ENCODE results near the gene DTL. TPM values are rescaled to one million over a fixed set of nuclear protein-coding genes. Genes with fewer than 3 reads are reported as not detected.

The DTL gene
- total RNA-seq, 4 donors from 2014 or later = 0.73 to 16.0 TPM; not detected in 2

DNA sequence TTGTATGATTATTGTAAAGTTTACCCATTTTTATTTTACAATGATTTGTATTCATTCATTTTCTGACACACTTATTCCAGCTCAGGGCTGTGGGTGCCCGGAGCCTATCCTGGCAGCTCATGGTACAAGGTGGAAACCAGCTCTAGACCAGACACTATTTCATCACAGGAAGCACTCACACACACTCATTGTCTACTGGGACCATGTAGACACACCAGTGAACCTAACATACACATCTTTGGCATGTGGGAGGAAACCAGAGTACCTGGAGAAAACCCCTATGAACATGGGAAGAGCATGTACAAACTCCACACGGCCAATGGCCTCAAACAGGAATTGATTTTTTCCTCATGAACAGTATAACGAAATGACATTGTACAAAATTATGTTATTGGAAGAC lies 2.4 kb downstream of the DTL start:
- Histone ChIP-seq H3K27ac (no peak overlapping the region), H3K4me1 (peaks cover 4% of the 10 kb centered on the region in 2 donors), H3K4me3 (no peak overlapping the region), H3K36me3 (no peaks in the 10 kb centered on the region), H3K27me3 (peaks cover 0 to 3% of the 10 kb centered on the region in 2 donors), H3K9me3 (no peaks in the 10 kb centered on the region)
- TF ChIP-seq, protein P1, sequence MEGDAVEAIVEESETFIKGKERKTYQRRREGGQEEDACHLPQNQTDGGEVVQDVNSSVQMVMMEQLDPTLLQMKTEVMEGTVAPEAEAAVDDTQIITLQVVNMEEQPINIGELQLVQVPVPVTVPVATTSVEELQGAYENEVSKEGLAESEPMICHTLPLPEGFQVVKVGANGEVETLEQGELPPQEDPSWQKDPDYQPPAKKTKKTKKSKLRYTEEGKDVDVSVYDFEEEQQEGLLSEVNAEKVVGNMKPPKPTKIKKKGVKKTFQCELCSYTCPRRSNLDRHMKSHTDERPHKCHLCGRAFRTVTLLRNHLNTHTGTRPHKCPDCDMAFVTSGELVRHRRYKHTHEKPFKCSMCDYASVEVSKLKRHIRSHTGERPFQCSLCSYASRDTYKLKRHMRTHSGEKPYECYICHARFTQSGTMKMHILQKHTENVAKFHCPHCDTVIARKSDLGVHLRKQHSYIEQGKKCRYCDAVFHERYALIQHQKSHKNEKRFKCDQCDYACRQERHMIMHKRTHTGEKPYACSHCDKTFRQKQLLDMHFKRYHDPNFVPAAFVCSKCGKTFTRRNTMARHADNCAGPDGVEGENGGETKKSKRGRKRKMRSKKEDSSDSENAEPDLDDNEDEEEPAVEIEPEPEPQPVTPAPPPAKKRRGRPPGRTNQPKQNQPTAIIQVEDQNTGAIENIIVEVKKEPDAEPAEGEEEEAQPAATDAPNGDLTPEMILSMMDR (IDR thresholded peaks at IDR 0.05) = no peak
- TF ChIP-seq POLR2A (IDR thresholded peaks at IDR 0.05) = no peak
- DNase-seq = no peak
- intact Hi-C loops (cut with DNase I; ENCODE audit: low total_unique reads) = loop anchor here (5.0 kb wide), 1 partner anchor 1214 kb away; no protein-coding TSS in a partner anchor

DNA sequence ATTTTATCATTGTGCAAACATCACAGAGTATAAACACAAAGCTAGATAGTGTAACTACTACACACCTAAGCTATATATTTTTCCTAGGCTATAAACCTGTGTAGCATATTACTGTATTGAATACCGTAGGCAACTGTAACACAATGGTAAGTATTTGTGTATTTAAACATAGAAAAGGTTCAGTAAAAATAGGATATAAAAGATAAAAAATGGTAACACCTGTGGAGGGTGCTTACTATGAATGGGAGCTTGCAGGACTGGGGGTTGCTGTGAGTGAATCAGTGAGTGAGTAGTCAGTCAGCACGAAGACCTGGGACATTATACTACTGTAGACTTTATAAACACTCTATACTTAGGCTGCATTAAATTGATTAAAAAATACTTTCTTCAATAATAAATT lies 4.1 kb downstream of the DTL start:
- no peak overlapping the region for H3K4me3 ChIP-seq
- TF ChIP-seq, protein P1 (IDR thresholded peaks at IDR 0.05) = no peak
- no peak for TF ChIP-seq POLR2A (IDR thresholded peaks at IDR 0.05)
- intact Hi-C loops (cut with DNase I; ENCODE audit: low total_unique reads) = loop anchor here (5.0 kb wide), 1 partner anchor 1213 kb away; no protein-coding TSS in a partner anchor

DNA sequence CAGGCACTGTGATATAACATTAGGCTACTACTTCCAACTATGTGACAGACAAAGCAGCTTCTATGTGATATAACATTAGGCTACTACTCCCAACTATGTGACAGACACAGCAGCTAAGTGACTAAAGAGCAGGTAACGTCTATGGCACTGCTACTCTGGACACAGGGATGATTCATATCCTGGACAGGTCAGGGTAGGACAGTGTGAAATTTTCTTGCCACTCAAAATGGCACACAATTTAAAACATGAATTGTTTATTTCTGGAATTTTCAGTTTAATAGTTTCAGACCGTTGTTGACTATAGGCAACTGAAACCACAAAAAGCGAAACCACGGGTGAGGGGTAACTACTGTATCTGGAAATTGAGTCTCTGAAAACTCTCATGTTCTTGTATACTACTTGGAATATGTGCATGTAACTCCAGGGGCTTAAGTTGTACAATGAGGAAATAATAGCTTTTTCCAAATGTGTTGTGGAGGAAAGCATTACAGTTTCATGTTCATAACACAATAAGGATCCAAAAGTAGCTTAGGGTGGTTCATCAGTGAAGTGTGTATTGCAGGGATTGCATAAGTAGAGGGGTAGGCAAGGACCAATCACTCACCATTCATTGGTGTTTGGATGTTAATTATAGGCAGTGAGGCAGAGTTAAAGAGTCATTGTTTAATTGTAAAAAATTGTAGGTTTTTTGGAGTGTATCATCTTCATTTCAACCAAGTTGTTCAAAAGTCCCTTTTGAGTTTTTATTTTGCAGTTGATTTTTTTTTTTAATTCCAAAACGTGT lies 5.3 kb downstream of the DTL start:
- DNase-seq = no peak
- Histone ChIP-seq H3K4me3 (no peak overlapping the region), H3K4me1 (peaks cover 3 to 4% of the 10 kb centered on the region in 2 donors), H3K36me3 (no peaks in the 10 kb centered on the region), H3K9me3 (no peaks in the 10 kb centered on the region), H3K27me3 (peaks cover 0 to 3% of the 10 kb centered on the region in 2 donors), H3K27ac (no peak overlapping the region)
- no peak for TF ChIP-seq POLR2A (IDR thresholded peaks at IDR 0.05)
- TF ChIP-seq, protein P1 (IDR thresholded peaks at IDR 0.05) = no peak
- intact Hi-C loops (cut with DNase I; ENCODE audit: low total_unique reads) = no loop called here

More for the DNA sequence above, 4.1 kb downstream of the DTL start:
- Histone ChIP-seq H3K36me3 (no peaks in the 10 kb centered on the region), H3K27ac (no peak overlapping the region), H3K4me1 (peaks cover 4% of the 10 kb centered on the region in 2 donors), H3K27me3 (peaks cover 0 to 3% of the 10 kb centered on the region in 2 donors), H3K9me3 (no peaks in the 10 kb centered on the region)
- DNase-seq = no peak

DNA sequence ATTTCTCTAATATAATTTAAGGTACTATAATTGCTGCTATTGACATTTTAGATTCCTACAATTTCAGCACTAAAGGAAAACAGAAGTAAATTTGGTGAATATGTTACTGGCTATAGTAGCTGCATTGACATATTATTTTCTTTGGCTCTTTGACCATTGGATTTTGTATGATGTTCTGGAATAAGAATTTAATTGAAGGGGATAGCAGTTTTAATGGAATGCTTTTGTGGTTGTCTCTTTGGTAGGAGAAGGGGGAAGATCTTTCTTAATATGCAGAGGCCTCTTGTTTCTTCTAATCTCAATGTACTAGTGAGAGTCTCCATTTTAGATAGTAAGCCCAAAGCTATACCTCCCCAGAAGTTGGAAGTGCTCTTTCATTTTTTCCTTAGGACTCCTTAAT lies 6.9 kb downstream of the DTL start:
- H3K4me1 ChIP-seq = no peaks in the 10 kb centered on the region
- H3K4me3 ChIP-seq = no peak overlapping the region
- no peaks in the 10 kb centered on the region for H3K27me3 ChIP-seq
- no peaks in the 10 kb centered on the region for H3K36me3 ChIP-seq
- H3K27ac ChIP-seq = no peak overlapping the region
- intact Hi-C loops (cut with DNase I; ENCODE audit: low total_unique reads) = no loop called here
- H3K9me3 ChIP-seq = no peaks in the 10 kb centered on the region
- no peak for DNase-seq
- TF ChIP-seq, protein P1 (IDR thresholded peaks at IDR 0.05) = no peak
- no peak for TF ChIP-seq POLR2A (IDR thresholded peaks at IDR 0.05)

DNA sequence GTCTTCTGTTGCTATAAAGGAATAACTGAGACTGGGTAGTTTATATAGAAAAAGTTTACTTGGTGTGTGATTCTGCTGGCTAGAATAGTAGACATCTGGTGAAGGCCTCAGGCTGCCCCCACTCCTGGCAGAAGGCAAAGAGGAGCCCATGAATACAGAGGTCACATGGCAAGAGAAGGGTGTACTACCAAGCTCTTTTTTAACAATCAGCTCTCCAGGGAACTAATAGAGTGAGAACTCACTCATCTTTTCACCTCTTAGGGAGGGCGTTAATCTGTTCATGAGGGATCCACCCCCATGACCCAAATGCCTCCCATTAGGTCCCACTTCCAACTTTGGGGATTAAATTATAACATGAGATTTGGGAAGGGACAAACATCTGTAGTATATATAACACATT lies 9.3 kb downstream of the DTL start:
- no peaks in the 10 kb centered on the region for H3K27me3 ChIP-seq
- H3K27ac ChIP-seq = no peak overlapping the region
- no peaks in the 10 kb centered on the region for H3K9me3 ChIP-seq
- no peaks in the 10 kb centered on the region for H3K4me1 ChIP-seq
- no peaks in the 10 kb centered on the region for H3K36me3 ChIP-seq
- H3K4me3 ChIP-seq = no peak overlapping the region
- intact Hi-C loops (cut with DNase I; ENCODE audit: low total_unique reads) = no loop called here
- TF ChIP-seq POLR2A (IDR thresholded peaks at IDR 0.05) = no peak
- TF ChIP-seq, protein P1 (IDR thresholded peaks at IDR 0.05) = no peak
- no peak for DNase-seq
